Measurements from ENCODE around the gene ARSK.

Gene ARSK

GRCh38 chr5:95624368-95624767, 69.5 kb downstream of the ARSK start:
- TF ChIP-seq CTCF (IDR thresholded peaks at IDR 0.05; ENCODE audit: low read depth, low read length, missing control alignments) = no peak
- DNase-seq (ENCODE audit: low read depth) = no peak
- H3K4me3 ChIP-seq (ENCODE audit: low read depth, low read length) = no peak overlapping the region

DNA sequence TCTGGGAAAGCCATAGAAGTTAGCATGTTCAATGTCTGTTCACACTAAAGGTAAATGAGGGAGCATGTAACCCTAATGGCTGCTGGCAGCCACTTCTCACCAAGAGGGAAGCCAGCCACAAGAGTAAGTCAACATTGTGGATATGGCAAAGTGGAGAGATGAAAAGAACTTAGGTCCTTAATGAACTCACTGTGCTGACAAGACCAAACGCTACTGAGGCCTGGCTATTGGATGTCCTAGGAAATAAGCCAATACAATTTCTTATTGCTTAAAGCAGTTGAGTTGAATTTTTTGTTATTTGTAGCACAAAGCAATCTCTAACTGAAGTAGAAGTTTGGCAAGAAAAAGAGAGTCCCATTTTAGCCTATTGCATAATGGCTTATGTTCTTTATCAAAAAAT, 71.8 kb downstream of the ARSK start:
- no peak overlapping the region for H3K4me3 ChIP-seq (ENCODE audit: low read depth, low read length)
- TF ChIP-seq CTCF (IDR thresholded peaks at IDR 0.05; ENCODE audit: low read depth, low read length, missing control alignments) = no peak
- DNase-seq (ENCODE audit: low read depth) = no peak

DNA sequence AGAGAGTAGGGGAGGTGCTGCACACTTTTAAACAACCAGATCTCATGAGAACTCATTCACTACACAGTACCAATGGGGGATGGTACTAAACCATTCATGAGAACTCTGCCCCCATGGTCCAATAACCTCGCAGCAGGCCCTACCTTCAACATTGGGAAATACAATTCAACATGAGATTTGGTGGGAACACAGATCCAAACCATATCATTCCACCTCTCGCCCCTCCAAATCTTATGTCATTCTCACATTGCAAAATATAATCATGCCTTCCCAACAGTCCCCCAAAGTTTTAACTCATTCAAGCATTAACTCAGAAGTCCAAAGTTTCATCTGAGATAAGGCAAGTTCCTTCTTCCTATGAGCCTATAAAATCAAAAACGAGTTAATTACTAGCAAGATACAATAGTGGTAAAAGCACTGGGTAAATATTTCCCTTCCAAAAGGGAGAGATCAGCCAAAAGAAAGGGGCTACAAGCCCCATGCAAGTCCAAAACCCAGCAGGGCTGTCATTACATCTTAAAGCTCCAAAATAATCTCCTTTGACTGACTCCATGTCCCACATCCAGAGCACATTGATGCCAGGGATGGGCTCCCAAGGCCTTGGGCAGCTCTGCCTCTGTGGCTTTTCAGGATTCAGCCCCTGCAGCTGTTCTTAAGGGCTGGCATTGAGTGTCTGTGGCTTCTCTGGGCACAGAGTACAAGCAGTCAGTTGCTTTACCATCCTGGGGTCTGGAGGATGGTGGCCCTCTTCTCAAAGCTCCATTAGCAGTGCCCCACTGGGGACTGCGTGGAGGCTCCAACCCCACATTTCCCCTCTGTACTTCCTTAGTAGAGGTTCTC, 73.3 kb downstream of the ARSK start:
- TF ChIP-seq CTCF (IDR thresholded peaks at IDR 0.05; ENCODE audit: low read depth, low read length, missing control alignments) = no peak
- DNase-seq (ENCODE audit: low read depth) = no peak
- no peak overlapping the region for H3K4me3 ChIP-seq (ENCODE audit: low read depth, low read length)

- DNase-seq (ENCODE audit: low read depth) = no peak
- H3K4me3 ChIP-seq (ENCODE audit: low read depth, low read length) = no peak overlapping the region
- no peak for TF ChIP-seq CTCF (IDR thresholded peaks at IDR 0.05; ENCODE audit: low read depth, low read length, missing control alignments)
These were observed 74.0 kb downstream of the ARSK start for GRCh38 chr5:95628933-95629332.

DNA sequence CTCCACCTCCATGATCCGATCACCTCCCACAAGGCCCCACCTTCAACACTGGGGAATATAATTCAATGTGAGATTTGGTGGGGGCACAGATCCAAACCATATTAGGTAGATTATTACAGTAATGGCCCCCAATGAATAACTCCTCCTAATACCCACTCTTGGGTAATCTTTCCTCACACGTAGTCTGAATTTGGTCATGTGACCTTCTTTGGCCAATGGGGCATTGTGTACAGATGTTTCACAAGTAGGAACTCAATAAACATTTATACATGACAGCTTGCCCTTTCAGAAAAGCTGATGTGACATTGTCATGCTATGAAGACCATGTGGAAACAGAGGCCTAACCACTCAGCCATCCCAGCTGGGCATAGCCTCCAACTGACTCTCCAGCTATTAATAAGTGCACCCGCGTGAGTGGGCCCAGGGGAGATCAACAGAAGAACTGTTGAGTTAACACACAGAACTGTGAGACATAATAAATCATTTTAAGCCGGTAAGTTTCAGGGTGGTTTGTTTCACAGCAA, 75.6 kb downstream of the ARSK start:
- H3K4me3 ChIP-seq (ENCODE audit: low read depth, low read length) = no peak overlapping the region
- DNase-seq (ENCODE audit: low read depth) = no peak
- no peak for TF ChIP-seq CTCF (IDR thresholded peaks at IDR 0.05; ENCODE audit: low read depth, low read length, missing control alignments)

GRCh38 chr5:95631255-95631958, 76.5 kb downstream of the ARSK start:
- no peak for DNase-seq (ENCODE audit: low read depth)
- TF ChIP-seq CTCF (IDR thresholded peaks at IDR 0.05; ENCODE audit: low read depth, low read length, missing control alignments) = no peak
- H3K4me3 ChIP-seq (ENCODE audit: low read depth, low read length) = no peak overlapping the region

Measured in GM12864 (cell line).